GM18907 (cell line): ENCODE results near the gene ATP13A4.

Experiments
- ATAC-seq: cut with Tn5 transposase; IDR thresholded peaks from one replicate; pipeline ENCODE4 v1.9.1; 2021; ENCODE audit warnings: mild to moderate bottlenecking, moderate library complexity; ENCODE audit not compliant: unreplicated experiment

The ATP13A4 gene

DNA sequence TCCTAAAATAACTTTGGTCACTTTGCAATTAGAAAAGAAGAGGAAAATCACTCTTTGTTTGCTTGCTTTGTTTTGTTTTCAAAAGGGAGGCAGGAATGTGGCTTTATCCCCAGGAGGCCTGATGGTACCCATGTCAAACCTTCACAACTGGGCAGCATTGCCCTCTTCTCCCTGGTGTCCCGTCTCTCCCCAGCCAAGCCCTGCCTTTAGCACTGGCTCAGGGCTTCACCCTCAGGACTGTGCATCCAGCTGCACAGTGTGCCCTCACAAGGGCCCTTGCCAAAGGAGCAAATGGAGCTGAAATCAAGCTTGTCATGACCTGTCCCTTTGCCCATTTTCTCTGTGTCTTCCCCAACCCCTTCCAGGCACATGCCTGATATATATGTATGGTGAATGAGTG, 147.0 kb downstream of the ATP13A4 start:
- ATAC-seq = no peak

DNA sequence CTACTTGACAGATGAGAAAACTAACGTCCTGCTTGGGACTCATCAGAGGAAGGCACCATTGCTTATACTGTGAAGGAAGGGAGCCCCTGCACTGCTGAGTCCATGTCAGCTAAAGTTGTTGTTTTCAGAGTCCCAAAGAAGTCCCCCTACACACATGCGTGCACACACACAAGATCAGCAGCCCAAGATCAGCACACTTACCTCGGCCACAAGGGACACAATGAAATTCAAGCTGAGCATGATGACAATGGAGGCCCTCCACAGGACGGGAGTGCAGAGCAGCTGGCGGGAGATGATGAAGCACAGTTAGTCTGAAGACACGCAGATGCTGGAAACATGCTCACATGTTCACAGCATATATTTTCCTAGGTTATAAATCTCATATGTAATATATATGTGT, 147.6 kb downstream of the ATP13A4 start:
- no peak for ATAC-seq

DNA sequence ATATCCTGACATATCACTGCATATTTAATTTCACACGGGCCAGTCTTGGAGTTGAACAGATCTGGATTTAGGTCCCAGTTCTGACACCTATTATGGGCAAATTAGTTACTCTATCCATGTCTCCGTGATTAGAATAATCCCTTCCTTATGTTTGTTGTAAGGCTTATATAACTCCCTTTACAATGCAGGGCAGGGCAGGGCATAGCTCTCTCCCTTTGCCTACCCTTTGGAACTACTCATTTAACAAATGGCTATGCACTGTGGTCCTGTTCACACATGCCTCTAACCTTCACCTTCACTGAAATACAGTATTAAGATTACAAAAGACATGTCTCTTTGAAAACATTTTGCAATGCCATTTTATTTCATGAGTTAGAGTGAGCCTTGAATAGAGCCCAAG, 151.4 kb downstream of the ATP13A4 start:
- ATAC-seq = no peak

DNA sequence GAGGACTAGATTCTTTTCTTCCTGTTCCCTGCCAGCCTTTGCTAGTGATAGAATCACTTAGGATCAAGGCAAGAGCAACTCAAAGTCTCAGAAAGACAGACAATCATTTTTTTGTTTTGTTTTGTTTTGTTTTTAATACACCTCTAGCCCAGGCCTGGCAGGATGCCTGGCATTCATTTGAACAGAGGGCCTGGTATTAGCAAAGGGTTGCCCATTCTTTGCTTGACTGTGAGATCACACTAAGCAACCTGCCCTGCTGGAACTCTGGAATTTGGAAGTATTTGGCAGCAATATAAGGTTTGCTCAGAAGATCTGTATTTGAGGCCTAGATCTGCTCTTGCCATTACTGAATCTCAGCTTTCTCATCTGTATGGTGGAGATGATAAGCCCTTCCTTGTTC, 154.4 kb downstream of the ATP13A4 start:
- ATAC-seq = no peak

DNA sequence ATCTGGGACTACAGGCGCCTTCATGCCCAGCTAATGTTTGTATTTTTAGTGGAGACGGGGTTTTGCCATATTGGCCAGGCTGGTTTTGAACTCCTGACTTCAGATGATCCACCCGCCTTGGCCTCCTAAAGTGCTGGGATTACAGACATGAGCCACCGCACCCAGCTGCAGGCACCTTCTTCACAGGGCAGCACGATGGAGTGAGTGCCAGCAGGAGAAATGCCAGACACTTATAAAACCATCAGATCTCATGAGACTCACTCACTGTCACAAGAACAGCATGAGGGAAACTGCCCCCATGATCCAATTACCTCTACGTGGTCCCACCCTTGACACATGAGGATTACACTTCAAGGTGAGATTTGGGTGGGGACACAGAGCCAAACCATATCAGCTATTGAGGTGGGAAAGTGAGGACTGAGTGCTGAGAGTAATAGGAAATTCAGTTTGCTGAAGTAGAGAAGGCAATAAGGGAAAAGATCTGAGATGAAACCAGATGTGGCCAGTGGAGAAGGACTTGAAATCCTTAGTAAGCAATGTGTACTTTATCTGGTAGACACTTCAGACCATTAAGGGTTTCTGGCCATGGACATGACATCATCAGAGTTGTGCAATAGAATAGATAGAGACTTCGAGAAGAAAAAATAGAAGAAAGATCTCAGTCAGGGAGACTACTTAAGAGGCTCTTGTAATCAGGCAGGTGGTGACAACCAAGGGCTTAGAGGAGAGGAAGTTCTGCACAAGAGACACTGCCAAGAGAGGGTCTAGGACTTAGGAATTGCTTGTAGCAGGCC, 158.0 kb downstream of the ATP13A4 start:
- ATAC-seq = no peak

DNA sequence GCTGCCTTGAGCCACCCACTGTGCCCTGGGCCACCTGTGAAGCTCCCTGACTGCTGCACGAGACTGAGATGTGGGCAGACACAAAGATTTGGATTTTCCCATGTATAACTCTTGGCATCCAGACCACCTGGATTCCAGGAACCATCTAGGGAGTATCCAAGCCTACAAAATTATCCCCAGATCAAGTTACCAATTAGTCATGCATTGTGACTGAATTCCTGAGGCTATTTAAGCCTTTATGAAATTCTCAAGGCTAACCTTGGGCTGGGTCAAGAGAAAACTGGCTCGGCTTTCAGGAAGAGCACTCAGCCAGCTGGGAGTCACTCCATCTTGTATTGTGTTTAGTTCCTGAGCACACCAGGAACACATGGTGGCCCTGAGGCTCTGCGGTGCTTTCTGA, 162.8 kb downstream of the ATP13A4 start:
- no peak for ATAC-seq

DNA sequence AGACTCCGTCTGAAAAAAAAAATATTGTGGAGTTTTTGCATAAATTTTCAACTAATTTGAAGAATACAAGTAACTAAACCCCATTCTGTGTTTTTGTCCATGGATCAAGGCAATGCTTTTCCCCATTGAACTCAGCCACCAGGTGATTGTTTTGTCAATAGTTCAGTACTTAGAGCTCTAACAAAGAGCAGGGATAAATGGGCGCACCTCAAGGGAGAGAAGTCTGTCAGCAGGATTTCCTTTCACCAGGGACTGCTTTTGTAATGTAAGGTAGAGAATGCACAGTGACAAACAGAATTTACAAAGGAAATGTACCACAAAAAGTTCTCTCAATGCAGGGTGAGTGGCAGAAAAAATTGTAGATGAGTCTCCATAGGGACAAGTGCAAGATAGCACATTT, 165.4 kb downstream of the ATP13A4 start:
- ATAC-seq = no peak

DNA sequence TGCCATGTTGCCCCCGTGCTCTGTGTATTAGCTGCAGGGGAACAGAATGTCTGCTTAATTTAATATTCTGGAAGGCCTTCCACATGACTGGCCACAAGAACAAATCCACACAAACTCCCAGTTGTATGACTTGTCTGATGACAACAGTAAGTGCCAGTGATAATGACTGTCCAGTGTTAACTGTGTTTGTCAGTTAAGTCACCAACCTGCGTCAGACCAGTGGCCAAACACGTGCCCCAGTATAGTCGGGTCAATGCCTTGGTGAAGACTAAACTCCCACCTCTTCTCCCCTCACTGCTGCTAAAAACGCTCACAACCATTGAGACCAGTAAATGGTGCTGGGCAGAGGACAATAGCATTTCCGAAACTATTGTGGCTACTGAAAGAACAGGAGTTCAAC, 166.3 kb downstream of the ATP13A4 start:
- ATAC-seq = no peak

DNA sequence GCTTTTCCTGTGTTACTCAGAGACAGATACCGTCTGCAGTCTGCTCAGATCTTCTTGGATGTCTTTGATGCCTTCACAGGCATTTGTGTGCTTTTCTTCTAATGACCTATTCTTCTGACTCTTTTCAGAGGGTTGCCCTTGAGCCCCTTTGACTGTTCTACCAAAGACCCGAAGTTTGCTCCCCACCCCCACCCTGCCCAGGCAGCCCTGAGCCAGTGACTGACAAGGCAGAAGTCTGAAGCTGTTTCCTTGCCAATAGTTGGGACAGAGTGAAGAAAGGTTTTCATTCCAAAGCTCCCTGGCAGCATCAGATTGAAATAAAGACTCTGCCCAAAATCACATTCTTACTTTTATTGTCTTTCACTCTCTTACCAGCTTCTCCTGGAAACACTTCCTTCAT, 167.1 kb downstream of the ATP13A4 start:
- ATAC-seq = no peak

DNA sequence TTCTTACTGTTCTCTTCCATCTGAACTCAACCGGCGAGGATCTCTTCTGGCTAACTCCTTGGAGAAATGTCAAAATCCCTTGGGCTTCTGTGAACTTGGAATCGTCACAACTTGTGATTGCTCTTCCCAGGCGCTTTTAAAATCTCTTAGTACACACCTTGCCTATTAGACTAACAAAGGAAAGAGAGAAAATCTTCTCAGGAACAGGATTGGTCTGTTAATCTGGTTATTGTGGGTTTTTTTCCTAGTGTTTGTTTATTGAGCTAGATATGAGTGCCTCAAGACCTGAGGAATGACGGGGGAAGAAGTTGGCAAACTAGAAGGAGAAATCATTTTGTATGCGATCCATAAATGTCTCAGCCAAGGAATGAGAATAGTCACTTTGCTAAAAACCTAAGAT, 176.0 kb downstream of the ATP13A4 start, which contains the start of gene ATP13A5:
ATP13A5 (minus strand) TSS at position 48 of the 400 bp plus-strand sequence; CDS start at position 20, 28 bp downstream.
- ATAC-seq = no peak

DNA sequence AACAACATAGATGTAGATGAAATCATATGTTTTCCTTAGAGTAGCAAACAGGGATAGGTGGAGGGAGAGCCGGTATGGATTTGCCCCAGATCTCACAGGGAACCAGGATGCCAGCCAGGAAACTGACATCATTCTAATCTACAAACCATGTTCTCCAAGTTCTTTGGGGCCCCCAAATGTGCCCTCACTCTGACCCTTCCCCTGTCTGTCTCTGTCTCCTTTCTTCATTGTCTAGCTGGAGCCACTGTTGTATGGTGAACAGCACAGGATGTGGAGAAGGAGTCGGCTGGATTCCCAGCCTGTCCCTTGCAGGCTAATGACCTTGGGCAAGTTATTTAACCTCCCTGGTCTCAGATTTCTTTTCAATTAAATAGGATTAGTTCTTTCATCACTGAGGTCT, 177.1 kb downstream of the ATP13A4 start:
- no peak for ATAC-seq

DNA sequence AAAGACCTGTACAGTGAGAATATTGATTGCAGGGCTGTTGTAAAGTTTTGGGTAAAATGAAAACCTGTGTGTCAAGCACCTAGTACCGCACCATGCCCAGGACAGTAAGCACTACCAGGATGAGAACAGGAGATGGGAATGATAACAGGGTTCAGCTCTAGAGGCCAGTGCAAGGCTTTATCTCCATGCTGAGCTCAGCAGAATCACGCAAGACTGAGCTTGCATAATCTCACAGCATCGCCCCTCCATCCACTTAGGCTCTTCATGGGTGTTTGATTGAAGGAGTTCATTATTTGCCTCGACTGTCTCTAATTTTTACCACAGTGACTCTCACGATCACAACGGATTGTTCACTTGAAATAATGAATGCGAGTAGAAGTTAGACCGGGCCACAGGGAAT, 179.1 kb downstream of the ATP13A4 start:
- ATAC-seq = no peak

DNA sequence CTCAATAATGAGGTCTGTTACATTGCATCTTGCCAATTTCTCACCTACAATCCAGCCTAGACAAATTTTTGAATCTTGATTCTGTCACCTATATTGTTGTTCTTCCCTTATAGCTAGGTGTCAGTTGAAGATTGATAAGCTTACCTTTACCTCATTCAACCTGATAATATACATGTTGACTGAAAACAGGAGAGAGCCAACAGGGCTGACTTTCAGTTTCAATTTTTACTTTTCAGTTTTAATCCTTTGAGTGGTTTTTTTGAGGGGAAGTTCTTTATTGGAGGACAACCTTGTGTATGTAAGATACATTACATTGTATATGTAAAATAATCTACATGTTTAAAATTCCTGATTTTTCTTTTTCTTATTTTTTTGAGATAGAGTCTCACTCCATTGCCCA, 181.9 kb downstream of the ATP13A4 start:
- peak; percentile 68 for ATAC-seq

DNA sequence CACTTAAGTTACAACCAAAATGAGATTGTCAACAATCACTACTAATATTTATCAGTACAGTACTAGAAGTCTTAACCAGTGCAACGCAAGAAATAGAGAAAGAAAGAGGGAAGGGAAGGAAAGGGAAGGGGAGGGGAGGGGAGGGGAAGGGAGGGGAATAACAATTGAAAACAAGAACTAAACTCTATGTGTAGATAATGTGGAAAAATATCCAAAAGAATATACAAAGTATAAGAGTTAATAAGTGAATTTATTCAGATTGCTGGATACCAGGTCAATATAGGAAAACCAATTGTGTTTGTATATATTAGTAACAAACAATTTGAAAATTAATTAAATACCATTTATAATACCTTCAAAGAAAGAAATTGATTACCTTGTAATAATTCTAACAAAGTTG, 186.8 kb downstream of the ATP13A4 start:
- no peak for ATAC-seq

DNA sequence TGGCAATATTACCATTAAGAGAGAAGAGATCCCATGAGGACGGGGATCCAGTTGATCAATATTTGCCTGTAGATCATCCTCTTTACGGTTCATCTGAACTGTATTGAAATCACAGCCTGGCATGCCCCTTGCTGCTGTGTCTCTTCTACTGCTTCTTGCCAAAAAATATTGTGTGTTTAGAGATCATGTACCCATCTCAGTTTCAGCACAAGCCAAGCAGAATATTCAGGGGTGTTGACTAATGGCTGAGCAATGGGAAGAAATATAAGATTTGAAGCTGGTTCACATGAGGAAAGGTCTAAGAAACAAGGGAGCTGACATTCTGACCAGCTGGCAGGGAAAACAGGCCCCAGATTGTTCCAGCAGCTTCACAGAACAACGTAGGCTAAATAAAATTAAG, 197.4 kb downstream of the ATP13A4 start:
- no peak for ATAC-seq

DNA sequence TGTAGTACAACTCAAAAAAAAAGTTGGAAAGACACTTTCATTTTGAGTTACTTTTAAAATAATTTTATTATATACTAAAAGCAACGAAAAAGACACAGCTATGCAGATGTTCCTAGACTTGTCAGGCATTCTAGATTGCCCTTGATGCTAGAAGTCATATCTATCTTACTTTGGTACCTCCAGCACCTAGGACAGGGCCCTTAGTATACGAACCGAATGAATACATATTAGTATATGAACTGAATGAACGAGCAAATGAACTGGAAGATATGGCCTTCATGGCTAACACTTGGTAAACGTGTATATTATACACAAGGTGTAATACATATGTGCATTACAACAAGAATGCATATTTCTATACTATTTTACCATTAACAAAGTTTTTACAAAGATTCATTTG, 200.3 kb downstream of the ATP13A4 start:
- no peak for ATAC-seq
